Stimulated activated CD8-positive, alpha-beta memory T cell treated with anti-CD3 and anti-CD28 coated beads, Interleukin-15, amount 100 ng/mL, for 48 hours (primary cell): Measurements from ENCODE around the gene UBE2L6.

Experiments used
- DNase-seq, 2 donors: peaks; one replicate each; pipeline ENCODE4 v3.0.0-alpha.2; 2020; ENCODE audit warnings: low read depth in 2 of 2

UBE2L6 gene

GRCh38 chr11:57567515-57568329, at the start of gene UBE2L6:
Gene UBE2L6, minus strand, starts transcription at chr11:57567672. Its CDS starts 61 bp downstream, at chr11:57567611.
- peak; percentile 72 to 80 for DNase-seq

GRCh38 chr11:57616595-57616994, 49.1 kb upstream of the UBE2L6 start:
- no peak for DNase-seq

- no peak for DNase-seq
Observed at GRCh38 chr11:57615308-57615707, 47.8 kb upstream of the UBE2L6 start.

- no peak for DNase-seq
Observed at GRCh38 chr11:57614234-57614772, 46.8 kb upstream of the UBE2L6 start.

- no peak for DNase-seq
Observed at GRCh38 chr11:57610170-57610569, 42.7 kb upstream of the UBE2L6 start.

- no peak for DNase-seq
Observed at GRCh38 chr11:57605028-57605420, 37.6 kb upstream of the UBE2L6 start.

GRCh38 chr11:57604296-57605027, 37.0 kb upstream of the UBE2L6 start:
- DNase-seq: no peak

GRCh38 chr11:57601297-57601696, 33.8 kb upstream of the UBE2L6 start:
- DNase-seq: no peak

GRCh38 chr11:57599381-57599780, 31.9 kb upstream of the UBE2L6 start:
- no peak for DNase-seq

- DNase-seq: no peak
Observed at GRCh38 chr11:57598831-57599155, 31.3 kb upstream of the UBE2L6 start.

GRCh38 chr11:57597916-57598830, 30.7 kb upstream of the UBE2L6 start:
- no peak for DNase-seq

GRCh38 chr11:57597461-57597915, 30.0 kb upstream of the UBE2L6 start, which contains the start of gene SERPING1:
Gene SERPING1, plus strand, starts transcription at chr11:57597685. Its CDS starts 586 bp downstream, at chr11:57598271.
- DNase-seq: no peak

GRCh38 chr11:57596266-57596885, 28.9 kb upstream of the UBE2L6 start:
- no peak for DNase-seq

- no peak for DNase-seq
Observed at GRCh38 chr11:57588046-57588710, 20.7 kb upstream of the UBE2L6 start.

- no peak for DNase-seq
Observed at GRCh38 chr11:57586711-57587245, 19.3 kb upstream of the UBE2L6 start.

- no peak for DNase-seq
Observed at GRCh38 chr11:57585301-57585700, 17.8 kb upstream of the UBE2L6 start.

GRCh38 chr11:57584341-57584740, 16.9 kb upstream of the UBE2L6 start:
- DNase-seq: no peak

- no peak for DNase-seq
Observed at GRCh38 chr11:57574061-57574460, 6.6 kb upstream of the UBE2L6 start.

GRCh38 chr11:57571606-57572005, 4.1 kb upstream of the UBE2L6 start:
- no peak for DNase-seq

GRCh38 chr11:57568330-57568766, 876 bp upstream of the UBE2L6 start:
- no peak for DNase-seq
